Measurements from ENCODE around the gene SLC50A1.

DNA sequence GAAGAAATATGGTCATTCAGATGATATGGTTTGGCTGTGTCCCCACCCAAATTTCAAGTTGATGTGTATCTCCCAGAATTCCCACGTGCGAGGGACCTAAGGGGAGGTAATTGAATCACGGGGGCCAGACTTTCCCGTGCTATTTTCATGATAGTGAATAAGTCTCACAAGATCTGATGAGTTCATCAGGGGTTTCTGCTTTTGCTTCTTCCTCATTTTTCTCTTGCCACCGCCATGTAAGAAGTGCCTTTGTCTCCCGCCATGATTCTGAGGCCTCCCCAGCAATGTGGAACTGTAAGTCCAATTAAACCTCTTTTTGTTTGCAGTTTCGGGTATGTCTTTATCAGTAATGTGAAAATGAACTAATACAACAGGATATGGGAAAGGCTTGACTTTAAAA lies 6.1 kb downstream of the SLC50A1 start:
- TF ChIP-seq POLR2A (IDR thresholded peaks at IDR 0.05) (no peak), CTCF (IDR thresholded peaks at IDR 0.05) (no peak)
